Caco-2 (cell line): ENCODE results near the gene CEP19. TPM values are rescaled to one million over a fixed set of nuclear protein-coding genes. Genes with fewer than 3 reads are reported as not detected.
"Not testable (repeated sequence)": the region's sequence is repeated elsewhere in the genome, so short reads cannot be mapped to it uniquely, and the experiment has no call there.

Experiments
- BruUV-seq: library from RNA; stranded (reverse); fragments of 400-500 nt; replicated peaks from 2 replicates; lab custom pipeline; 2021; lab: Mats Ljungman, UMichigan
- CTCF ChIA-PET: fragments of 300-600 bp; sonication (Branson Sonifier 250); formaldehyde crosslinking; loops from one replicate; lab custom pipeline; 2022; ENCODE audit warnings: antibody characterized with exemption; lab: Charles Lee
- POLR2A ChIA-PET: fragments of 300-600 bp; sonication (Branson Sonifier 250); formaldehyde crosslinking; loops from one replicate; lab custom pipeline; 2022; ENCODE audit warnings: antibody characterized with exemption; lab: Charles Lee
- DNase-seq, 2 experiments: peaks; one replicate each; pipeline versions ENCODE4 v3.0.0 to v3.0.0-alpha.2; 2020 to 2022
- H3K27me3 ChIP-seq: replicated peaks from 2 replicates; pipeline ENCODE4 v1.6.0; 2011; ENCODE audit warnings: low read length; ENCODE audit not compliant: control insufficient read depth, insufficient read depth
- H3K36me3 ChIP-seq: 2 replicates; pipeline ENCODE4 v1.5.1; 2011; ENCODE audit warnings: low read length; ENCODE audit not compliant: control insufficient read depth, insufficient read depth
- H3K4me1 ChIP-seq: fragments of 250-450 bp; sonication (Bioruptor Pico); 2 replicates; pipeline ENCODE4 v1.5.1; 2020; ENCODE audit warnings: mild to moderate bottlenecking
- H3K4me3 ChIP-seq: 2 replicates; pipeline ENCODE4 v1.5.1; 2011; ENCODE audit warnings: low read depth, mild to moderate bottlenecking, control low read depth, low read length
- H3K9me3 ChIP-seq: fragments of 250-450 bp; sonication (Bioruptor Pico); 2 replicates; pipeline ENCODE4 v1.5.1; 2020; ENCODE audit warnings: mild to moderate bottlenecking, moderate library complexity
- H3K27ac Mint-ChIP-seq: one replicate; pipeline ENCODE4 v1.8.0; 2022; ENCODE audit warnings: mixed read lengths; ENCODE audit not compliant: unreplicated experiment
- H3K27me3 Mint-ChIP-seq: one replicate; pipeline ENCODE4 v1.8.0; 2022; ENCODE audit warnings: mixed read lengths; ENCODE audit not compliant: insufficient read depth, unreplicated experiment
- H3K36me3 Mint-ChIP-seq: one replicate; pipeline ENCODE4 v1.8.0; 2022; ENCODE audit warnings: mild to moderate bottlenecking, mixed read lengths; ENCODE audit not compliant: insufficient read depth, unreplicated experiment
- H3K4me1 Mint-ChIP-seq: one replicate; pipeline ENCODE4 v1.8.0; 2022; ENCODE audit warnings: low read depth, mixed read lengths; ENCODE audit not compliant: unreplicated experiment
- H3K4me3 Mint-ChIP-seq: one replicate; pipeline ENCODE4 v1.8.0; 2022; ENCODE audit warnings: mild to moderate bottlenecking, moderate library complexity, mixed read lengths; ENCODE audit not compliant: unreplicated experiment
- H3K9me3 Mint-ChIP-seq: one replicate; pipeline ENCODE4 v1.8.0; 2022; ENCODE audit warnings: mixed read lengths; ENCODE audit not compliant: unreplicated experiment
- CTCF ChIP-seq, 2 experiments: fragments of 200-600 bp in 1 of 2; IDR thresholded peaks; 1 replicate in 1 of 2; 2 replicates in 1 of 2; pipeline versions ENCODE4 v1.5.1 to v1.8.0; 2011 to 2022; ENCODE audit warnings: antibody characterized with exemption in 1 of 2, control low read depth in 1 of 2, inconsistent platforms in 1 of 2, low read depth in 1 of 2, low read length in 1 of 2, mild to moderate bottlenecking in 1 of 2, moderate library complexity in 1 of 2; ENCODE audit not compliant: insufficient read depth in 1 of 2, severe bottlenecking in 1 of 2, unreplicated experiment in 1 of 2
- intact Hi-C: fragments of 100-400 bp; cut with micrococcal nuclease; formaldehyde crosslinking; loops from one replicate; pipeline ENCODE4 v1.10.0; 2022; ENCODE audit not compliant: unreplicated experiment
- total RNA-seq: library from RNA; stranded (reverse); gene quantifications from 2 replicates; pipeline ENCODE4 v1.2.3, GENCODE V29; 2022

The CEP19 gene
- total RNA-seq, 1 experiment from 2014 or later: 1.7 TPM

- Histone ChIP-seq H3K4me1 (no peaks in the 10 kb centered on the region), H3K9me3 (no peaks in the 10 kb centered on the region), H3K36me3 (no peaks in the 10 kb centered on the region; the same call in 1 of the 2 replicates), H3K4me3 (no peak overlapping the region), H3K27me3 (no peaks in the 10 kb centered on the region)
- no TSS peak for BruUV-seq
- intact Hi-C loops: no loop called here
- Mint-ChIP-seq H3K27me3 (no peaks in the 10 kb centered on the region), H3K36me3 (peaks cover 7% of the 10 kb centered on the region), H3K4me1 (no peaks in the 10 kb centered on the region), H3K9me3 (no peaks in the 10 kb centered on the region), H3K27ac (no peak overlapping the region), H3K4me3 (no peak overlapping the region)
- no peak for TF ChIP-seq CTCF (IDR thresholded peaks at IDR 0.05; ENCODE audit: insufficient read depth in 1 of 2, low read depth in 1 of 2, low read length in 1 of 2, severe bottlenecking in 1 of 2, unreplicated experiment in 1 of 2)
- POLR2A ChIA-PET: no interaction called here
- no peak for DNase-seq
- CTCF ChIA-PET: no interaction called here
Measured at GRCh38 chr3:196726788-196727675, 15.0 kb upstream of the CEP19 start.

GRCh38 chr3:196721097-196721496 lies 9.0 kb upstream of the CEP19 start:
- ChIA-PET CTCF (interaction anchor here (0.7 kb wide), 1 partner anchor 19 kb away, joined by 3 read pairs; the partner anchor contains the start of gene PAK2), POLR2A (no interaction called here)
- H3K9me3 Mint-ChIP-seq: peaks cover 18% of the 10 kb centered on the region
- no peaks in the 10 kb centered on the region for H3K4me1 Mint-ChIP-seq
- peaks cover 29% of the 10 kb centered on the region for H3K36me3 Mint-ChIP-seq
- H3K4me1 ChIP-seq: no peaks in the 10 kb centered on the region
- H3K4me3 Mint-ChIP-seq: no peak overlapping the region
- no peak for TF ChIP-seq CTCF (IDR thresholded peaks at IDR 0.05; ENCODE audit: insufficient read depth in 1 of 2, low read depth in 1 of 2, low read length in 1 of 2, severe bottlenecking in 1 of 2, unreplicated experiment in 1 of 2)
- peaks cover 5% of the 10 kb centered on the region; the same call in 1 of the 2 replicates for H3K9me3 ChIP-seq
- DNase-seq: no peak
- intact Hi-C loops: no loop called here
- no peak overlapping the region for H3K27ac Mint-ChIP-seq
- no peaks in the 10 kb centered on the region for H3K27me3 ChIP-seq
- H3K4me3 ChIP-seq: no peak overlapping the region
- H3K36me3 ChIP-seq: no peaks in the 10 kb centered on the region
- no TSS peak for BruUV-seq
- no peaks in the 10 kb centered on the region for H3K27me3 Mint-ChIP-seq

- DNase-seq, CTCF ChIA-PET, H3K36me3 ChIP-seq, H3K4me3 Mint-ChIP-seq, POLR2A ChIA-PET, H3K4me1 Mint-ChIP-seq, BruUV-seq, H3K27me3 Mint-ChIP-seq, H3K27me3 ChIP-seq, H3K27ac Mint-ChIP-seq, H3K9me3 ChIP-seq, H3K4me3 ChIP-seq, intact Hi-C loops, H3K4me1 ChIP-seq: not testable (repeated sequence)
- H3K36me3 Mint-ChIP-seq: peaks cover 24% of the 10 kb centered on the region
- H3K9me3 Mint-ChIP-seq: peaks cover 18% of the 10 kb centered on the region
Measured at GRCh38 chr3:196717162-196717561, 5.1 kb upstream of the CEP19 start.
